DND-41 (cell line): ENCODE results near the gene IL1RL2.

ENCODE experiments used
- ATAC-seq: fragments of 200-7000 bp; cut with Tn5 transposase; 3 replicates; pipeline ENCODE4 v1.9.1; 2021; ENCODE audit warnings: low read depth; ENCODE audit not compliant: insufficient read depth
- DNase-seq: peaks from one replicate; pipeline ENCODE4 v3.0.0-alpha.2; 2020
- H2AFZ ChIP-seq: 2 replicates; pipeline ENCODE4 v1.6.0; 2012; ENCODE audit warnings: low read depth, low read length
- H3K27ac ChIP-seq: 2 replicates; pipeline ENCODE4 v1.5.1; 2012; ENCODE audit warnings: low read length, inconsistent platforms
- H3K27me3 ChIP-seq: fragments of 200-600 bp; sonication (generic); 2 replicates; pipeline ENCODE4 v1.6.0; 2012; ENCODE audit warnings: low read length, mild to moderate bottlenecking, inconsistent platforms; ENCODE audit not compliant: insufficient read depth, poor library complexity
- H3K36me3 ChIP-seq: 2 replicates; pipeline ENCODE4 v1.5.1; 2012; ENCODE audit warnings: low read length, inconsistent platforms; ENCODE audit not compliant: insufficient read depth
- H3K4me1 ChIP-seq: 2 replicates; pipeline ENCODE4 v1.5.1; 2012; ENCODE audit warnings: mild to moderate bottlenecking, low read length; ENCODE audit not compliant: insufficient read depth
- H3K4me2 ChIP-seq: 2 replicates; pipeline ENCODE4 v1.6.0; 2012; ENCODE audit warnings: mild to moderate bottlenecking, moderate library complexity, low read length, inconsistent platforms; ENCODE audit not compliant: insufficient read depth
- H3K4me3 ChIP-seq, 2 experiments: fragments of 200-600 bp in 1 of 2; shearing (Covaris generic) in 1 of 2; 2 replicates each; pipeline ENCODE4 v1.5.1; 2012 to 2016; ENCODE audit warnings: inconsistent platforms in 2 of 2, low read length in 2 of 2, mild to moderate bottlenecking in 2 of 2, low read depth in 1 of 2, moderate library complexity in 1 of 2
- H3K79me2 ChIP-seq: 2 replicates; pipeline ENCODE4 v1.6.0; 2012; ENCODE audit warnings: low read length, inconsistent platforms; ENCODE audit not compliant: insufficient read depth
- H3K9ac ChIP-seq: 2 replicates; pipeline ENCODE4 v1.6.0; 2012; ENCODE audit warnings: low read depth, mild to moderate bottlenecking, inconsistent platforms, low read length, moderate library complexity
- H3K9me3 ChIP-seq: 2 replicates; pipeline ENCODE4 v1.5.1; 2012; ENCODE audit warnings: low read length, moderate library complexity, mild to moderate bottlenecking, inconsistent platforms; ENCODE audit not compliant: insufficient read depth, severe bottlenecking
- H4K20me1 ChIP-seq: 2 replicates; pipeline ENCODE4 v1.6.0; 2012; ENCODE audit warnings: low read length; ENCODE audit not compliant: insufficient read depth
- EZH2 ChIP-seq: IDR thresholded peaks from 3 replicates; pipeline ENCODE4 v1.6.1; 2012; ENCODE audit warnings: borderline replicate concordance, low read depth, mild to moderate bottlenecking, moderate library complexity, low read length, inconsistent platforms; ENCODE audit not compliant: severe bottlenecking
- TF ChIP-seq, protein P1 (sequence below): IDR thresholded peaks from 2 replicates; pipeline ENCODE4 v1.5.1; 2012; ENCODE audit warnings: borderline replicate concordance, low read length, moderate library complexity, mild to moderate bottlenecking; ENCODE audit not compliant: poor library complexity, severe bottlenecking; ENCODE audit errors: extremely low read depth

The IL1RL2 gene

DNA sequence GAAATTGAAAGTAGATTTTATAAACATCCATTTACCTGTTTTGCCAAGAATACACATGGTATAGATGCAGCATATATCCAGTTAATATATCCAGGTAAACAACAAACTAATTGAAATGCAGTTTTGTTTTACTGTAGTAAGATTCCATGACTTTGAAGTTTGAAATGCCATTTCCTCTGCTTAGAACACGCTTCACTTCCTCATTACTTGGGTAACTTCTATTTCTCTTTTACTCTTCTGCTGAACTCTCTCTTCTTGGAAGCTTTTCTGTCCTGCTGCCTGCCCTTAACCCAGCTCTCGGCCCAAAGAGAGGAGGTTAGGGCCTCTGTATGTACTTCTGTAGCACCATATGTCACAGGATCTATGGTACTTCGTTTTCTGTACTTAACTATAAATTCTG lies 14.1 kb upstream of the IL1RL2 start:
- Histone ChIP-seq H3K36me3 (no peaks in the 10 kb centered on the region), H3K4me3 (no peak overlapping the region), H3K79me2 (no peaks in the 10 kb centered on the region), H2AFZ (no peak overlapping the region), H3K9ac (no peak overlapping the region), H4K20me1 (no peaks in the 10 kb centered on the region), H3K9me3 (no peaks in the 10 kb centered on the region), H3K27ac (no peak overlapping the region), H3K27me3 (peaks cover 9% of the 10 kb centered on the region), H3K4me1 (no peaks in the 10 kb centered on the region), H3K4me2 (no peak overlapping the region)
- TF ChIP-seq EZH2, result no peak
- TF ChIP-seq, protein P1, sequence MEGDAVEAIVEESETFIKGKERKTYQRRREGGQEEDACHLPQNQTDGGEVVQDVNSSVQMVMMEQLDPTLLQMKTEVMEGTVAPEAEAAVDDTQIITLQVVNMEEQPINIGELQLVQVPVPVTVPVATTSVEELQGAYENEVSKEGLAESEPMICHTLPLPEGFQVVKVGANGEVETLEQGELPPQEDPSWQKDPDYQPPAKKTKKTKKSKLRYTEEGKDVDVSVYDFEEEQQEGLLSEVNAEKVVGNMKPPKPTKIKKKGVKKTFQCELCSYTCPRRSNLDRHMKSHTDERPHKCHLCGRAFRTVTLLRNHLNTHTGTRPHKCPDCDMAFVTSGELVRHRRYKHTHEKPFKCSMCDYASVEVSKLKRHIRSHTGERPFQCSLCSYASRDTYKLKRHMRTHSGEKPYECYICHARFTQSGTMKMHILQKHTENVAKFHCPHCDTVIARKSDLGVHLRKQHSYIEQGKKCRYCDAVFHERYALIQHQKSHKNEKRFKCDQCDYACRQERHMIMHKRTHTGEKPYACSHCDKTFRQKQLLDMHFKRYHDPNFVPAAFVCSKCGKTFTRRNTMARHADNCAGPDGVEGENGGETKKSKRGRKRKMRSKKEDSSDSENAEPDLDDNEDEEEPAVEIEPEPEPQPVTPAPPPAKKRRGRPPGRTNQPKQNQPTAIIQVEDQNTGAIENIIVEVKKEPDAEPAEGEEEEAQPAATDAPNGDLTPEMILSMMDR, result no peak
- no peak for DNase-seq
- no peak for ATAC-seq

- no peak overlapping the region for H3K4me2 ChIP-seq
- no peak overlapping the region for H3K4me3 ChIP-seq
- ATAC-seq, result no peak
Observed at GRCh38 chr2:102176172-102176571, 10.7 kb upstream of the IL1RL2 start.

GRCh38 chr2:102177814-102178478 lies 8.9 kb upstream of the IL1RL2 start:
- no peaks in the 10 kb centered on the region for H3K9me3 ChIP-seq
- no peaks in the 10 kb centered on the region for H3K36me3 ChIP-seq
- no peak overlapping the region for H3K4me3 ChIP-seq
- H3K4me1 ChIP-seq, result no peaks in the 10 kb centered on the region
- no peak overlapping the region for H3K27ac ChIP-seq
- no peak overlapping the region for H2AFZ ChIP-seq
- ATAC-seq (no peak), DNase-seq (no peak)
- peaks cover 15% of the 10 kb centered on the region for H3K27me3 ChIP-seq
- H3K4me2 ChIP-seq, result no peak overlapping the region
- no peaks in the 10 kb centered on the region for H3K79me2 ChIP-seq
- no peak for TF ChIP-seq EZH2
- H4K20me1 ChIP-seq, result no peaks in the 10 kb centered on the region
- H3K9ac ChIP-seq, result no peak overlapping the region

More at GRCh38 chr2:102176172-102176571, 10.7 kb upstream of the IL1RL2 start:
- DNase-seq, result no peak
- TF ChIP-seq, protein P1, result no peak
- TF ChIP-seq EZH2, result no peak
- Histone ChIP-seq H3K79me2 (no peaks in the 10 kb centered on the region), H3K27ac (no peak overlapping the region), H3K9me3 (no peaks in the 10 kb centered on the region), H2AFZ (no peak overlapping the region), H3K36me3 (no peaks in the 10 kb centered on the region), H3K9ac (no peak overlapping the region), H4K20me1 (no peaks in the 10 kb centered on the region), H3K27me3 (peaks cover 20% of the 10 kb centered on the region), H3K4me1 (no peaks in the 10 kb centered on the region)

- H3K9me3 ChIP-seq, result no peaks in the 10 kb centered on the region
- H3K4me3 ChIP-seq, result no peak overlapping the region
- H3K4me1 ChIP-seq, result no peaks in the 10 kb centered on the region
- ATAC-seq (no peak), DNase-seq (no peak)
- H2AFZ ChIP-seq, result no peak overlapping the region
- H3K27me3 ChIP-seq, result peaks cover 13% of the 10 kb centered on the region
- H3K4me2 ChIP-seq, result no peak overlapping the region
- no peaks in the 10 kb centered on the region for H3K79me2 ChIP-seq
- H3K36me3 ChIP-seq, result no peaks in the 10 kb centered on the region
- H3K27ac ChIP-seq, result no peak overlapping the region
- no peaks in the 10 kb centered on the region for H4K20me1 ChIP-seq
- no peak overlapping the region for H3K9ac ChIP-seq
- TF ChIP-seq EZH2, result no peak
- TF ChIP-seq, protein P1, result no peak
Observed at GRCh38 chr2:102179061-102179460, 7.8 kb upstream of the IL1RL2 start.
